HG03460 (cell line): ENCODE results near the gene GLYR1.
A peak's percentile ranks its signal among the peaks of the same experiment; 100 is the strongest.

Source experiments
- ATAC-seq: cut with Tn5 transposase; IDR thresholded peaks from one replicate; pipeline ENCODE4 v1.9.1; 2021; ENCODE audit not compliant: unreplicated experiment

The GLYR1 gene

DNA sequence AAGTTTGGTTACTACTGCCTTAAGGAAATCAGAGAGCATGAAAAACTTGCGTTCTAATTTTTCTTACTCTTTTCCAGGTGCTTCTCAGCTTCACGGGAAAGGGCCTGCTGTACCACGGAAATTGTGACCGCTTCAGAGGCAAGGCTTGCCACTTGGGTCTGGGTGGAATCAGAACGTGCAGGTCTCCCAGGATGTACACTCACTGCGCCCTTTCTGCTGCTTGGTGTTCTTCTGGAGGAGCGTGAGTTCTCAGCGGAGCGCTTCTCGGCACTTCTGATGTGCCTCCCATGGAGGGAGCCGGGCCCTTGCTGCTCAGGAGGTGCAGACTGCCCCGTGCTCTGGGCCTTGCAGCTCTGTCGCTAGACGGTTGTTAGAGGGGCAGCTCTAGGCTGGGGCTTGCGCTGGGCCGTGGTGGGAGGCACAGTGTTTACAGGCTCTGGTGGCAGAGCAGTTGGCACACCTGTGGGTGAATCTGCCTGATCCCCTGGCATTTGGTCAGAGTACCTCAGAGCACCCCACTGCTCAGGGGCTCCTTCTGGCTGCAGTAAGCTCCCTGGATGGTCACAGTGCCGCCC is 33.0 kb upstream of the GLYR1 start:
- no peak for ATAC-seq

DNA sequence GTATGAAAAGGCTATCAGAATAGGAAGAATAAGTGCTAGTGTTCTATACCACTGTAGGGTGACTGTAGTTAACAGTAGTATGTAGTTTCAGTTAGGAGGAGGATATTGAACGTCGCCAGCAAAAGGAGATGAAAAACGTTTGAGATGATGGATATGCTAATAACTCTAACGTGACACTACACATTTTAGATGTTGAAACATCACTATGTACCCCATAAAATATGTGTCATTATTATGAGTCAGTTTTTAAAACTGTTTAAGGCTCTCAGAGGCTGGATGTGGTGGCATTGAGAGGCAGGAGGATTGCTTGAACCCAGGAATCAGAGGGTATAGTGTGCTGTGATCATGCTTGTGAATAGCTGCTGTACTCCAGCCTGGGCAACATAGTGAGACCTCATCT is 32.0 kb upstream of the GLYR1 start:
- no peak for ATAC-seq

DNA sequence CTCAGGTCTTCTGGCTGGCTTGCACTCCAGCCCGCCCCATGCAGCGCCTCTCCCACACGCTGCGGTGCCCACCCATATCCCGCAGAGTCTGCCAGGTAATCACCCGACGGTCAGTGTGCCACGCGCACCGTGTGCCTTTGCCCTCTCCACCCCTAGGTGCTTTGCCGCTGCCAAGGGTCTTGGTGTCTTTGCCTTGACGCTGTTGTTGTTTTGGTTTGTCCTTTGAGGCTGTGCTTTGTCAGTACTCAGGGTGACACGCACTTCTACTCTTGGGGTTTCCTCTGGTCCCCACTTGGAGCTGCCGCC is 30.2 kb upstream of the GLYR1 start:
- no peak for ATAC-seq

DNA sequence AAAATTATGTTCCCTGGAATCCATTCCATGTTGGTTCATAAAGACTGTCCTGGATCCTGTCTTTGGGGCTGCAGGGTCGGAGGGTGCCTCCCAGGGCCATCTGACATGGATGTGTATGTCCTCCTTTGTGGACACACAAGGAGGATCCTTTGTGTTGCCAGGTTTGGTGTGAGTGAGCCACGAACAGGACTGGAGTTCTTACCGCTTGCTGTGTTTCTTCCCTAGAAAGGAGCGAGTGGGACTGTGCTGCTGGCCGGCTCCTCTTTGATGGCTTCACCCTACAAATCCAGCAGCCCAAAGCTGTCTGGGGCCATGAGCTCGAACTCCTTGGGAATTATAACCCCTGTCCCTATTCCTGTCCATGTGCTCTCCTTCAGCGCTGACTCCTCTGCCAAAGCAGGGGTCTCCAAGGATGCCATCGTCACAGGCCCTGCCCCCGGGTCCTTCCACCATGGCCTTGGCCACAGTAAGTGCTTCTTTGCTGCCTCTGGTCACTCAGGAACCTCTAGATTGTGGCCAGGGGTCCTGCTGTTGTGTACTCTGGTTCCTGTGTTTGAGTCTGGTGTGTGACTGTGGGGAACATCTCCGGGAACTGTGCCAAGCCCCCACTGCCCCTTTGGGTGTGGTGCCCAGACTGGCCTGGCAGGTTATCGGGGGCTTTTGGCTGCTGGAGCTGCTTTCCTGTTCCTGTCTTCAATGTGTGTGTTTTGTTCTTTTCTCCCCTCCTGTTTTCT is 29.7 kb upstream of the GLYR1 start:
- no peak for ATAC-seq

DNA sequence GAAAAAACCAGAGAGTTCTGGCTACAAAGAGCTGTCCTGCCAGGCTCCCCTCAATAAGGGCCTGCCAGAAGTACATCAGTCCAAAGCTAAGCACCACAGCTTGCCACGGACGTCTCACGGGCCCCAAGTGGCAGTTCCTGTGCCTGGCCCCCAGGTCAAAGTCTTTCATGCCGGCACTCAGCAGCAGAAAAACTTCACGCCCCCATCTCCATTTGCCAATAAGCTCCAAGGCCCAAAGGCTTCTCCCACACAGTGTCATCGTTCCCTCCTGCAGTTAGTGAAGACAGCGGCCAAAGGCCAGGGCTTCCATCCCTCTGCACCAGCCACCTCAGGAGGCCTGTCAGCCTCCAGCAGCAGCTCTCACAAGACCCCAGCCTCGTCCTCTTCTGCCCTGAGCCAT is 27.6 kb upstream of the GLYR1 start:
- ATAC-seq, result no peak

DNA sequence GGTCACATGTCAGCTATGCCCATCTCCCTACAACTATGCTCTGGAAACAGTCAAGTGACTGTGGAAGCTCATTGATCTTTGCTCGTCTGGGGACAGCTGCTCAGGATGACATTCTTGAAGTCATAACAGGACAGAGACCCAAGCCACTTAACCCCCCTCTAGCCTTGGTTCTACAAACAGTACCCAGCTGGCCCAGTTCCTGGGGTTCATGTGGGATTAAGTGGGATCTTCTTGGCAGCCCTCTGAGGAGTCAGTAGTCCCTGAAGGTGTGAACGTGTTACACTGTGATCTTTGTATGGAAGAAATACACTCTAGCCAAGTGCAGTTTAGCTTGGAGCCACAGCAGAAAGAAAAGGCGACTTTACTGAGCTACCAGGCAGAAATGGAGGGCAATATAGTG is 26.0 kb upstream of the GLYR1 start:
- no peak for ATAC-seq

DNA sequence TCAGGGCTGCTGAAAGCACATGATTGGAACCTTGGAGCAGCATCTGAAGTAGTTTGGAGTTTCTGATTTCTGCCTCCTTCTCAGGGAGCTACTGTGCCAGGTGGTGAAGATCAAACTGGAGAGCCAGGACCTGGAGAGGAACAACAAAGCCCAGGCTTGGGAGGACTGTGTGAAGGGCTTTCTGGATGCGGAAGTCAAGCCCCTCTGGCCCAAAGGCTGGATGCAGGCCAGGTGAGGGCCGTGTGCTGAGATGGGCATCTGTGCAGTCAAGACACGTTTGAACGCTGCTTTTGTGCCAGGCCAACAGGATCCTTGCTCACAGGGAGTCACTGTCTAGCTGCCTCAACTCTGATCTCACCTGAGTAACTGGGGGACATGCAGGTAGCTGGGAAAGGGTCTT is 24.0 kb upstream of the GLYR1 start:
- ATAC-seq, result no peak

DNA sequence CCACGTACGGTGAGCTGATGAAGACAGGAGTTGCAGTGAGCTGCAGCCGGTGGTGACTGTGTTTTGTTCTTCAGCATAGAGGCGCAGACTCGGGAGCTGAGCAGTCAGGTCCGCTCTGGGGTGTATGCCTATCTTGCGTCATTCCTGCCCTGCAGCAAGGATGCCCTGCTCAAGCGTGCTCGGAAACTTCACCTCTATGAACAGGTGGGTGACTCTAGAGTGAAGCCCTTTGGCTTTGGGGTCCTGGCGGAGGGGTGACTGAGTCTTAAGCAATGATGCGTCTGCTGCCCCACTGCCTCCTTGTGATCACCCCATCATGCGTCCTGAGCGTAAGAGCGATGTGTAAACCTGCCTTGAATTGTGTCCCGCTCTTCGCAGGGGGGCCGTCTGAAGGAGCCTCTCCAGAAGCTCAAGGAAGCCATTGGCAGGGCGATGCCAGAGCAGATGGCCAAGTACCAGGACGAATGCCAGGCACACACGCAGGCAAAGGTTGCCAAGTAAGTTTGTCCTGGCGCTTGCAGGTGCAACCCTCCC is 23.1 kb upstream of the GLYR1 start:
- ATAC-seq, result no peak

DNA sequence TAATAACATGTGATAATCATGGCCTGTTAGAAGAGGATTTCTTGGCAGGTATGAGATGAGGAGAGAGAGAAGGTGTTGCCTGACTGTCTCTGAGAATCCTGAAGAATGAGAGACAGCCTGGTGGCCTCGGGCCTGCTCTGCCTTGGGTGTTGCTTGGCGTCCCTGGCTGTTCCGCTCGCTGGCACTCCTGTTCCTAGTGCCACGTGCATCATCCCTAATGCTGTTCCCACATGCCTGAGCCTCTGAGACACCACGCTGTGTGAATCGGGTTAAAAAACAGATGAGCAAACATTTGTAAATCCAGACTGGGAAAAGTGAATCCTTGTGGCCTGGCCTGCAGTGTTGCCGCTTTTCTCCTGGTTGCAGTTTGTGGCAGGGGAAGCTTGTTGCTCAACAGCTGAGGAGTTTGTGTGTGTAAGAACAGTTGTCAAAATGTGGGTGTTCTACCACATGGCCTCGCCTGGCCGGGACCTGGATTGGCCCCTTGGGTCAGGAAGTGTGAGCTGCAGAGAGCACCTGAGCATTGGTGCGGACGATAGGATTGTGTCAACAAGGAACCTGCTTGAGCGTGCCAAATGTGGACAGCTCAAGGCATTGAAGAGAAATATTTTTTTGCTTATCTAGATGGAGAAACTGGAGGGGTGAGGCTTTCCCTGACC is 22.2 kb upstream of the GLYR1 start:
- ATAC-seq, result no peak

DNA sequence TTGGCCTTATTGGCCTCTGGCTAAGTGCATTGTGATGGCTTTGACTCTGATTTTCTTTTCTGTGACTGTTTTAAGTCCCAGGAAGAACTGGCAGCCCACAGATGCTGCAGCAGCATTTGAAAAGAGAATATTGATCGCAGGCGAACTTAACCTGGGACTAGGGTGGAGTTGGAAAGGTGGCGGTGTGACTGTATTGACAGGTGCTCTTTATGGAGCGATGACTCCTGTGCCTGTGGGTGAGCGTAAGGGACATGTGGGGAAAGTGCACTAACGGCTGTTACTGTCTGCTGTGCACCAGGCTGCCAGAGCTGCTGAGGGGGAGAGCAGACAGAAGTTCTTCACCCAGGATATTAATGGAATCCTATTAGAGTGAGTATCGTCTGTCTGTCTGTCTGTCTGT is 21.4 kb upstream of the GLYR1 start:
- no peak for ATAC-seq

DNA sequence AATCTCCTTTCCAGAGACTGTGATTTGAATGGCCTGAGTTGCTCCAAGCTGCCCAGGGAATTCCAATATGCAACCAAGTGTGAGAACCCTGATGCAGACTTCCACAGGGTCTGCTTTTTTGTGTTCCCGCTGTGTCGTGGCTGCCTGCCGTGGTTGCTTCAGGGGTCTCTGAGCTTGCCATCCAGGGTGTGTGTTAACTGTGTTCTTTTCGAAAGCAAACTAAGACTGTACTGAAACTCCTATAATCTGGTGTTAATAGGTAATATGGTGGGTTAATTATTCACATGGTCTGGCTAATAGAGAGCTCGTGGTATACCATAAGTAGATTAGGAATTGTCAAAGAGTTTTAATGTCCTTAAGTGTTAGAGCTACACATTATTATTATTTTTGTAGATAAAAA is 20.9 kb upstream of the GLYR1 start:
- peak; percentile 80 for ATAC-seq

DNA sequence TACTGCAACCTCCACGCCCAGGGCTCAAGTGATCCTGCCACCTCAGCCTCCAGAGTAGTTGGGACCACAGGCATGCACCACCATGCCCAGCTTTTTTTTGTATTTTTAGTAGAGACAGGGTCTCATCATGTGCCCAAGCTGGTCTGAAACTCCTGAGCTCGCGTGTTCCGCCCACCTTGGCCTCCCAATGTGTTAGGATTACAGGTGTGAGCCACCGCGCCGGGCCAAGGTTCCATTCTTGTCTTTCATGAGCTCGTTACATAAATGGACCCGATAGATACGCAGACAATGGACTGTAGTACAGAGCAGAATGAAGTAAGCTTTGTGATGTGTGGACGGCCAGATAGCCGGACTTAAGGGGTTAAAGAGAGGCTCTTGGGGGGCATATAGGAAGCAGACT is 19.5 kb upstream of the GLYR1 start:
- ATAC-seq, result no peak

DNA sequence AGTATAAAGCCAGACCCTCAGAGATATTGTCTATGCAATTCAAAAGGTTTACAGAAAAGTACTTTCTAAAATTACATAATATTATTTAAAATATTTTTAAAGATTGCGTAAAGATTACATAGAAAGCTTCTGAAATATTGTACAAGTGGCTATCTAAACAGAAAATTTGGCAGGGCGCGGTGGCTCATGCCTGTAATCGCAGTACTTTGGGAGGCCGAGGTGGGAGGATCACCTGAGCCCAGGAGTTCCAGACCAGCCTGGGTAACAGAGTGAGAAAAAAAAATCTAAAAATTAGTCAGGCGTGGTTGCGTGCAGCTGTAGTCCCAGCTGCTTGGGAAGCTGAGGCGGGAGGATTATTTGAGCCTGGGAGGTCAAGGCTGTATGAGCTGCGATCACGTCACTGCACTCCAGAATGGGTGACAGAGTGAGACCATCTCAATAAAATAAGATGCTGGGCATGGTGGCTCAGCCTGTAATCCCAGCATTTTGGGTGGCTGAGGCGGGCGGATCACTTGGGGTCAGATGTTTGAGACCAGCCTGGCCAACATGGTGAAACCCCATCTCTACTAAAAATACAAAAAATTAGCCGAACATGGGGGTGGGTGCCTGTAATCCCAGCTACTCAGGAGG is 18.3 kb upstream of the GLYR1 start:
- no peak for ATAC-seq

DNA sequence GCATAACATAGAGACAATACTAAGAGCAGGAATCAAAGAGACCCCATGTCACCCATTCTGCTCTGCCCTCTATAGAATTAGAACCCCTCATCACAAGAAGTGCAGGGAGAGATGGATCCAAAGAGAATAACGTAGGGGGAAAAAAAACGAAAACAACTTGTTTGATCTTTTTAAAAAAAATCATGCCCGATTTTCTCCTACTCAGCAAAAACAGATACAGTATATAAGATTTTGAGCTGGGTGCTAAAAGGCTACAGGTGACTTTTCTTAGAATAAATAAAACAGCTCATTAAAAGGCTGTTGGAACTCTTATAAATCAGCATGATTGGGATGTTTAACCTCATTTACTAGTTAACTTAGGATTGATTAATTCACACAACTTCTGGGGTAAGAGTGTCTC is 17.6 kb upstream of the GLYR1 start:
- ATAC-seq, result no peak

DNA sequence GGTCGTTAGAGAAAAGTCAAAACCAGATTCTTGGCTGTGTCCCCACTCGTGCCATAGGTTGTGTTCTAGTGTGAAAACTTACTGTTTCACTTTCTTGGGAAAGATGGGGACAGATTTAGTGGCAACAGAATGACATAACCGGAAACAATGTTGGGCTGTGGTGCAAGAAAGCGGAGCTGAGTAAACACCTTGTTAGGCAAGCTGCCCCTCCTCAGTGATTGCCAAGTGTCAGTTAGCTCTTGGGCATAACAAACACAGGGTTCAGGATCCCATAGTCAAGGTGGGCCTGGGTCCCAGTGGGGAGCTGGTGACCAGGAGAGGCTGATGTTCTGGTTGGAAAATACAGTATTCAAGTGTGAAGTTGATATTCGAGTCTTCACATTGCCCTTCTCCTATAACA is 15.6 kb upstream of the GLYR1 start:
- no peak for ATAC-seq

DNA sequence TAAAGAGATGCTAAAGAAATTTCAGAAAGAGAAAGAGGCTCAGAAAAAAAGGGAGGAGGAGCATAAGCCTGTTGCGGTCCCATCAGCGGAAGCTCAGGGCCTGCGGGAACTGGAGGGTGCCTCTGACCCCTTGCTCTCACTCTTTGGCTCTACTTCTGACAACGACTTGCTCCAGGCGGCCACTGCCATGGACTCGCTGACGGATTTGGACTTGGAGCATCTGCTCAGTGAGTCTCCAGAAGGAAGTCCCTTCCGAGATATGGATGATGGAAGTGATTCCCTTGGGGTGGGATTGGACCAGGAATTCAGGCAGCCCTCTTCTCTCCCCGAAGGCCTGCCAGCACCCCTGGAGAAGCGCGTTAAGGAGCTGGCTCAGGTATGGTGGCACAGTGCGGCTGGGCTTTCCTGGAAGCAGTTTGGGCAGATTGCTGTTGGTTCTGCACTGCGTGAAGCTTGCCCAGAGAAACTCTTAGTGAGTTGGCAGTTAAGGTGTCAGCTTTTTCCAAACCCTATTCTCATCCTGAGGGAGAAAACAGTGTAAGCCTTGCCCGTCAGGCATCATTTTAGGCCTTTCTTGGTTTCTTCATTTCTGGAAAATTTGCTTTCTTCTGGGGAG is 13.7 kb upstream of the GLYR1 start:
- ATAC-seq, result no peak

DNA sequence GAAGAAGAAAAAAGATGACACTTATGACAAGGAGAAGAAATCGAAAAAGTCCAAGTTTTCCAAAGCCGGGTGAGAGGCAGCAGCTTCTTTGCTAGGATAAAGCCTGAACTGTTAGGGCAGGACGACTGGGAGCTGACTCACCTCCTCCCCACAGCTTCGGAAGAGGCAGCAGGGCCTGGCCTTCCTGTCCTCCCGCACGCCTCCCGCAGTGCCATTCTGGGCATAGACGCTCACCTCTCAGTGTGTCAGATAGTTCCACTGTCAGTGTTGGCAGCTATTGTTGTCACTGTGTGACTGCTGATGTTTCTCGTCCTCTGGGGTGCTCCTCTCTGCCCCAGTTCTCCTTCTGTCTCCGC is 12.8 kb upstream of the GLYR1 start:
- ATAC-seq, result no peak

DNA sequence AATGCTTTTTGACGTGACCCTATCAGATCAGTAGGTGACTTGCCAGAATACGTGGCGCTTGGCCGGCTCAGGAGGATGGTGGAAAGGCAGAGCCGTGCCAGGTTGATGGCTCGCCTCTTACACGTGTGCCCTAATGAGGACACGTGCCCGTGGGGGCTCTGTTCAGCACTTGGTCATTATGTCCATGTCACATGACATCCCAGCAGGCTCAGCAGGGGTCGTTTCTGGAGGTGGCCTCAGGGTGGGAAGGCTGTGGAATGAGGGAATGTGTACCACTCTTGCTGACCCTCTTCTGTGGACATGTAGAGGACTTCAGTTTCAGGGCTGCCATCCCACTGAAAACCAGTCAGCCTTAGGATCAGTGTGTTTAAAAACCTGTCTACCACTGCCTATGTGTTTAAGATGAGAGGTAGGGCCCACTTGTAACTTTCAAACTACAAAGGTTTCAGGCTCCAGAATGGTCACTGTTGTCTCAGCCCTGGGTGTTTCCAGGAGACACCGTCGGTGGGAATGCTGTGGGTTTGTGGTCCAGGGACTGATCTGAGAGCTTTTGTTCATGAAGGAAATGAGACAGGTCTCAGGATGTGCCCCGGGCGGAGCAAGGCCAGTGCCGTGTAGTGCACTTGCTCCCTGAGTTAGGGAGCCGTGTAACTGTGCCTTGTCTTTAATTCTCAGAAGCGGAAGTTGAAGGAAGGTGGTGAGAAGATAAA is 12.3 kb upstream of the GLYR1 start:
- ATAC-seq, result no peak

DNA sequence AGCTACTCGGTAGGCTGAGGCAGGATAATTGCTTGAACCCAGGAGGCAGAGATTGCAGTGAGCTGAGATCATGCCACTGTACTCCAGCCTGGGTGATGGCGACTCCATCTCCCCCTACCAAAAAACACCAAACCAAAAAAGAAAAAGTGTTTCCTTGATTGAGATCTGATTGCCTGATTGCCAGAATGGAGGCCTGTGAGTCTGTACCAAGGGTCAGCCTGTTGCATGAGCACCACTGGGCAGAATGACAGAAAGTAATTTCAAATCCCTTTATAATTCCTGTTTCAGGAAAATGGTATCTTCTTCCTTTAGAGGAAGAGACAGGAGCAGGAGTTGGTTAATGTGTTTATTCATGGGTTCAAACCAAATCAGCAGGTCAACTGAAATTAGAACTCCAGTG is 8.7 kb upstream of the GLYR1 start:
- ATAC-seq, result no peak

DNA sequence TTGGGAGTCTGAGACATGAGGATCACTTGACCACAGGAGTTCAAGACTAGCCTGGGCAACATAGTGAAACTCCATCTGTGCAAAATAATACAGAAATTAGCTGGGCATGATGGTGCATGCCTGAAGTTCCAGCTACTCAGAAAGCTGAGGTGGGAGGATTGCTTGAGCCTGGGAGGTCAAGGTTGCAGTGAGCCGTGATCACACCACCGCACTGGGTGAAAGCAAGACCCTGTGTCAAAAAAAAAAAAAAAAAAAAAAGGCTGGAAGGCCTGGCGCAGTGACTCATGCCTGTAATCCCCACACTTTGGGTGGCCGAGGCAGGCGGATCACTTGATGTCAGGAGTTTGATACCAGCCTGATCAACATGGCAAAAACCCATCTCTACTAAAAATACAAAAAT is 8.3 kb upstream of the GLYR1 start:
- no peak for ATAC-seq

DNA sequence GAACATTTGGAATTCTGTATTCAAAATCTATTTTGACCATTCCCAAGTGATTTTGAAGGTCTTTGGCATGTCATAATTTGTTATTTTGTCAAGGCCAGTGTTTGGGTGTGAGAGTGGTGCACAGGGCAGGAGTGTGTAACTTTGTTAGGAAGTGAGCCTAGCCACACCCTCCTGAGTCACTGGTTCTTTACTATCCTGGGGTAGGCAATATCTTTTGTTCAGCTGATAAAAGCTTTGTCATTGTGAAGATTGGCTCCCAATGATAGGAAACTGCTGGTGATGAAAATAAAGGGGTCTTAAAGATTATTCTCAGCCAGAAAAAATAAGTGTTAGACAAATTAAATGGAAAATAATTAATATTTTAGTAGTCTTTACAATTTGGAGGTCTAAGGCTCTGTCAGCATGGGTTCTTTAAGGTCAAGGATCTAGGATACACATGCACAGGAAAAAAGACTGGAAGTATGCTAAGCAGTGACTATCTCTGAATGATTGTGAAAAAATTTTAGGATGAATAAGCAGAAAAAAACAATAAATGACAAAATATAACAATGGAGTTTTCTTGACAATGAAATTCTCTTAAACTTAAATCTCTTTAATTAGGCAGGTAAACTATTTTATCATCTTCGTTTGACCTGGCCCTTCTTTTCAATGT is 5.3 kb upstream of the GLYR1 start:
- no peak for ATAC-seq
